K562 (cell line): ENCODE data around the gene CDRT4. TPM values are rescaled to one million over a fixed set of nuclear protein-coding genes. Genes with fewer than 3 reads are reported as not detected.

Experiments used
- ATAC-seq: fragments of 200-7000 bp; cut with Tn5 transposase; 3 replicates; pipeline ENCODE4 v1.9.1; 2020; ENCODE audit warnings: moderate library complexity
- BruUV-seq: library from RNA; stranded (reverse); fragments of 400-500 nt; replicated peaks from 2 replicates; lab custom pipeline; 2021; lab: Mats Ljungman, UMichigan
- CTCF ChIA-PET: fragments of 300-600 bp; formaldehyde crosslinking; extraction: SDS; loops from one replicate; lab custom pipeline; 2021; ENCODE audit warnings: low intra/inter-chr PET ratio; lab: Yijun Ruan, JAX
- POLR2A ChIA-PET: fragments of 300-600, 350-650 bp; sonication (Branson Sonifier 250); formaldehyde crosslinking; extraction: SDS; loops from one replicate; lab custom pipeline; 2021; ENCODE audit warnings: antibody characterized with exemption, inconsistent platforms; lab: Yijun Ruan, JAX
- DNase-seq, 4 experiments: peaks; one replicate each; pipeline versions ENCODE4 v3.0.0 to v3.0.0-alpha.2; 2011 to 2018; ENCODE audit warnings: low spot score in 3 of 4, mixed read lengths in 3 of 4; ENCODE audit errors: extremely low read depth in 1 of 4
- FAIRE-seq: peaks from 2 replicates; lab custom pipeline; 2011; peaks lifted over from hg19 to GRCh38; lab: Jason Lieb, UNC
- H2AFZ ChIP-seq: 2 replicates; pipeline ENCODE4 v1.6.0; 2011; ENCODE audit warnings: low read depth, low read length, control low read depth, inconsistent platforms
- H3K27ac ChIP-seq: fragments of 200-600 bp; 3 replicates; pipeline ENCODE4 v1.8.0; 2011; ENCODE audit warnings: low read depth, mild to moderate bottlenecking, control low read depth, inconsistent platforms, low read length, moderate library complexity, mixed read lengths; ENCODE audit errors: extremely low read depth
- H3K27me3 ChIP-seq, 2 experiments: fragments of 300-600 bp in 1 of 2; 2 replicates in 1 of 2; 3 replicates in 1 of 2; pipeline versions ENCODE4 v1.6.0 to v1.8.0; 2011; ENCODE audit warnings: inconsistent platforms in 2 of 2, low read length in 2 of 2, mild to moderate bottlenecking in 1 of 2, mixed read lengths in 1 of 2, moderate library complexity in 1 of 2; ENCODE audit not compliant: control insufficient read depth in 2 of 2, insufficient read depth in 2 of 2
- H3K36me3 ChIP-seq: fragments of 300-600 bp; 3 replicates; pipeline ENCODE4 v1.8.0; 2011; ENCODE audit warnings: mild to moderate bottlenecking, low read length, inconsistent platforms; ENCODE audit not compliant: control insufficient read depth, insufficient read depth
- H3K4me1 ChIP-seq, 2 experiments: fragments of 200-600 bp in 1 of 2; replicated peaks in 1 of 2; 2 replicates in 1 of 2; 3 replicates in 1 of 2; pipeline versions ENCODE4 v1.5.1 to v1.8.0; 2011; ENCODE audit warnings: inconsistent platforms in 2 of 2, low read length in 2 of 2, mild to moderate bottlenecking in 1 of 2, mixed read lengths in 1 of 2, moderate library complexity in 1 of 2; ENCODE audit not compliant: control insufficient read depth in 2 of 2, insufficient read depth in 2 of 2
- H3K4me2 ChIP-seq: 2 replicates; pipeline ENCODE4 v1.6.1; 2011; ENCODE audit warnings: low read length, control low read depth, inconsistent platforms, mixed read lengths; ENCODE audit not compliant: insufficient read depth
- H3K4me3 ChIP-seq: fragments of 200-600 bp; sonication (generic), shearing (Covaris generic); 2 replicates; pipeline ENCODE4 v1.5.1; 2016; ENCODE audit warnings: control low read depth, inconsistent platforms
- H3K79me2 ChIP-seq: fragments of 200-600 bp; 3 replicates; pipeline ENCODE4 v1.8.0; 2011; ENCODE audit warnings: low read length, inconsistent platforms; ENCODE audit not compliant: control insufficient read depth, insufficient read depth
- H3K9ac ChIP-seq, 2 experiments: 2 replicates each; pipeline versions ENCODE4 v1.6.0 to v1.6.1; 2011; ENCODE audit warnings: low read depth in 2 of 2, low read length in 2 of 2, control low read depth in 1 of 2, inconsistent platforms in 1 of 2, mild to moderate bottlenecking in 1 of 2, mixed read lengths in 1 of 2; ENCODE audit not compliant: insufficient read depth in 1 of 2
- H3K9me1 ChIP-seq: one replicate; pipeline ENCODE4 v1.6.0; 2011; ENCODE audit warnings: inconsistent platforms, mild to moderate bottlenecking, low read length, moderate library complexity; ENCODE audit not compliant: control insufficient read depth, insufficient read depth
- H3K9me3 ChIP-seq: replicated peaks from 2 replicates; pipeline ENCODE4 v1.5.1; 2011; ENCODE audit warnings: low read depth, low read length, inconsistent platforms; ENCODE audit not compliant: control insufficient read depth, insufficient read depth
- H4K20me1 ChIP-seq: replicated peaks from 2 replicates; pipeline ENCODE4 v1.6.1; 2011; ENCODE audit warnings: low read length, inconsistent platforms, mixed read lengths; ENCODE audit not compliant: control insufficient read depth, insufficient read depth
- ASH1L ChIP-seq: fragments of 450-650 bp; IDR thresholded peaks from 2 replicates; pipeline ENCODE4 v1.6.1; 2018; ENCODE audit warnings: borderline replicate concordance, mild to moderate bottlenecking, low read depth; ENCODE audit not compliant: partially characterized antibody
- CHD4 ChIP-seq: fragments of 200-600 bp; sonication (generic); IDR thresholded peaks from 3 replicates; pipeline ENCODE4 v1.6.1; 2012; ENCODE audit warnings: low read depth, mild to moderate bottlenecking, mixed read lengths, low read length, inconsistent platforms; ENCODE audit not compliant: insufficient read depth, insufficient replicate concordance, poor library complexity, severe bottlenecking
- COPS2 ChIP-seq: fragments of 450-650 bp; conservative IDR thresholded peaks from 2 replicates; pipeline ENCODE4 v1.6.1; 2016; ENCODE audit warnings: mild to moderate bottlenecking, moderate library complexity
- DLX4 ChIP-seq: fragments of 250-450 bp; sonication (Bioruptor Pico); IDR thresholded peaks from 2 replicates; pipeline ENCODE4 v1.6.1; 2021; ENCODE audit warnings: mild to moderate bottlenecking
- ESRRB ChIP-seq: fragments of 250-450 bp; sonication (Bioruptor Pico); IDR thresholded peaks from 2 replicates; pipeline ENCODE4 v1.5.0; 2020; ENCODE audit warnings: mild to moderate bottlenecking, moderate library complexity, borderline replicate concordance
- NCOA1 ChIP-seq: fragments of 450-650 bp; IDR thresholded peaks from 2 replicates; pipeline ENCODE4 v1.6.1; 2016; ENCODE audit warnings: low read depth
- RHOXF2B ChIP-seq: fragments of 250-450 bp; sonication (Bioruptor Pico); conservative IDR thresholded peaks from 2 replicates; pipeline ENCODE4 v1.5.1; 2021
- SMAD2 ChIP-seq: fragments of 150-350 bp; IDR thresholded peaks from 2 replicates; pipeline ENCODE4 v1.6.1; 2014; ENCODE audit warnings: low read depth, mild to moderate bottlenecking, low read length
- TCFL5 ChIP-seq: fragments of 250-450 bp; sonication (Bioruptor Pico); conservative IDR thresholded peaks from 2 replicates; pipeline ENCODE4 v1.6.1; 2021; ENCODE audit warnings: mild to moderate bottlenecking, moderate library complexity, matching md5 sums
- TSC22D4 ChIP-seq: fragments of 450-650 bp; IDR thresholded peaks from 2 replicates; pipeline ENCODE4 v1.6.1; 2016; ENCODE audit warnings: missing genetic modification characterization, missing biosample characterization, control low read depth
- YBX1 ChIP-seq: fragments of 450-650 bp; IDR thresholded peaks from 2 replicates; pipeline ENCODE4 v1.7.1; 2016; ENCODE audit warnings: mild to moderate bottlenecking
- ZNF436 ChIP-seq: fragments of 250-450, 450-650 bp; sonication (Bioruptor Pico); formaldehyde crosslinking; IDR thresholded peaks from 2 replicates; pipeline ENCODE4 v1.7.0; 2020; ENCODE audit warnings: mild to moderate bottlenecking
- ZNF507 ChIP-seq: conservative IDR thresholded peaks from 2 replicates; pipeline ENCODE4 v1.6.1; 2017; ENCODE audit warnings: missing genetic modification characterization, missing compliant biosample characterization
- WGBS: fragments of 100-300 bp; shearing (Covaris generic); methylation state at CpG from one replicate; pipeline ENCODE4 v1.1.6; 2016; ENCODE audit warnings: low coverage, mixed read lengths; ENCODE audit not compliant: insufficient coverage; ENCODE audit errors: missing lambda C conversion rate; 5-methylcytosine and 5-hydroxymethylcytosine counted together
- in situ Hi-C: fragments of 300-500 bp; cut with MboI; formaldehyde crosslinking; loops from 4 replicates; pipeline ENCODE4 v1.15.0; 2018; ENCODE audit warnings: inconsistent platforms, mixed read lengths
- intact Hi-C: fragments of 100-400 bp; cut with micrococcal nuclease; formaldehyde crosslinking; loops from 2 replicates; pipeline ENCODE4 v1.14.2; 2022
- polyA plus RNA-seq, 8 experiments: library from polyadenylated mRNA; depleted of rRNA in 4 of 8; stranded (reverse) in 5 of 8; unstranded in 3 of 8; fragments of >200 nt; fragmentation: Nextera tagmentation in 2 of 8; fragmentation: Illumina TruSeq in 1 of 8; extraction: Ambion mirVana in 2 of 8; extraction: Trizol in 1 of 8; gene quantifications; 2 replicates each; pipeline versions ENCODE4 v1.2.1 to v1.2.3, GENCODE V29; 2011 to 2014; ENCODE audit warnings: inconsistent platforms in 1 of 8, missing spikeins in 1 of 8
- total RNA-seq, 7 experiments: library from RNA; depleted of rRNA in 6 of 7; stranded (reverse); fragments of >200 nt in 6 of 7; fragmentation: Illumina TruSeq in 2 of 7; extraction: Trizol in 2 of 7; gene quantifications; 2 replicates each; pipeline versions ENCODE4 v1.2.1 to v1.2.3, GENCODE V29; 2011 to 2021; ENCODE audit warnings: low replicate concordance in 1 of 7

CDRT4 gene
- total and polyA plus RNA-seq, 9 of the 15 experiments (the other 6 are each of a cell fraction or from before 2014, with no cell fraction given) = 1.7 to 6.4 (median 3.5) TPM

- TF ChIP-seq DLX4 (CRISPR knock-in tag) = no peak
- TF ChIP-seq ZNF507 = no peak
- no peak for TF ChIP-seq SMAD2
- no peak for TF ChIP-seq RHOXF2B (CRISPR knock-in tag)
These were observed 13.6 kb downstream of the CDRT4 start (continued) for GRCh38 chr17:15453782-15454181.

GRCh38 chr17:15453246-15453645 is 14.2 kb downstream of the CDRT4 start:
- in situ Hi-C loops (no loop called here), intact Hi-C loops (no loop called here)
- DNase-seq = no peak
- H4K20me1 ChIP-seq = no peaks in the 10 kb centered on the region
- H3K36me3 ChIP-seq = no peaks in the 10 kb centered on the region
- no peak overlapping the region for H3K27ac ChIP-seq
- ATAC-seq = no peak
- no peaks in the 10 kb centered on the region for H3K9me1 ChIP-seq
- no peaks in the 10 kb centered on the region for H3K27me3 ChIP-seq
- H3K4me2 ChIP-seq = no peak overlapping the region
- CTCF ChIA-PET = no interaction called here
- 69% methylated on average over 4 of the region's 4 CpGs for WGBS
- no peak overlapping the region for H2AFZ ChIP-seq
- H3K9ac ChIP-seq = no peak overlapping the region
- FAIRE-seq = no peak
- POLR2A ChIA-PET = no interaction called here
- H3K4me3 ChIP-seq = no peak overlapping the region
- H3K9me3 ChIP-seq = no peaks in the 10 kb centered on the region
- no TSS peak for BruUV-seq
- H3K4me1 ChIP-seq = no peaks in the 10 kb centered on the region; a peak in 1 of 5 replicates
- TF ChIP-seq COPS2 (no peak), CHD4 (no peak), ZNF436 (CRISPR knock-in tag) (no peak), YBX1 (no peak), TCFL5 (CRISPR knock-in tag) (no peak), ASH1L (no peak), ESRRB (CRISPR knock-in tag) (no peak), NCOA1 (no peak), TSC22D4 (tag) (no peak)
- no peaks in the 10 kb centered on the region for H3K79me2 ChIP-seq
